SK-N-SH (cell line): ENCODE measurements around the gene SOX9.

Experiments
- EP300 ChIP-seq, 2 experiments: IDR thresholded peaks; 2 replicates each; pipeline versions ENCODE4 v1.4.0 to v1.6.1; 2012; ENCODE audit warnings: borderline replicate concordance in 1 of 2, low read depth in 1 of 2, low read length in 1 of 2
- FOXM1 ChIP-seq: IDR thresholded peaks from 2 replicates; pipeline ENCODE4 v1.4.0; 2012; ENCODE audit warnings: low read depth, mild to moderate bottlenecking
- JUND ChIP-seq: IDR thresholded peaks from 2 replicates; pipeline ENCODE4 v1.4.0; 2012
- MXI1 ChIP-seq: IDR thresholded peaks from 2 replicates; pipeline ENCODE4 v1.6.1; 2012; ENCODE audit warnings: mild to moderate bottlenecking, low read depth, low read length, improper control_type of control experiment
- POLR2AphosphoS5 ChIP-seq: IDR thresholded peaks from 2 replicates; pipeline ENCODE4 v1.6.1; 2012; ENCODE audit warnings: low read depth, low read length
- RAD21 ChIP-seq: IDR thresholded peaks from 2 replicates; pipeline ENCODE4 v1.6.1; 2012; ENCODE audit warnings: mild to moderate bottlenecking, low read length
- RFX5 ChIP-seq: IDR thresholded peaks from 2 replicates; pipeline ENCODE4 v1.6.1; 2012; ENCODE audit warnings: mild to moderate bottlenecking, improper control_type of control experiment, low read length
- RXRA ChIP-seq: IDR thresholded peaks from 2 replicates; pipeline ENCODE4 v1.4.0; 2012; ENCODE audit warnings: low read depth, mild to moderate bottlenecking, borderline replicate concordance
- SMC3 ChIP-seq: IDR thresholded peaks from 2 replicates; pipeline ENCODE4 v1.6.1; 2012; ENCODE audit warnings: low read depth, low read length, improper control_type of control experiment
- TEAD4 ChIP-seq: IDR thresholded peaks from 2 replicates; pipeline ENCODE4 v1.4.0; 2012; ENCODE audit warnings: mild to moderate bottlenecking, borderline replicate concordance; ENCODE audit not compliant: insufficient read depth
- TF ChIP-seq, protein P1 (sequence below): fragments of 200-600 bp; sonication (generic); IDR thresholded peaks from 2 replicates; pipeline ENCODE4 v1.6.1; 2017; ENCODE audit warnings: antibody characterized with exemption, mild to moderate bottlenecking, moderate library complexity

DNA sequence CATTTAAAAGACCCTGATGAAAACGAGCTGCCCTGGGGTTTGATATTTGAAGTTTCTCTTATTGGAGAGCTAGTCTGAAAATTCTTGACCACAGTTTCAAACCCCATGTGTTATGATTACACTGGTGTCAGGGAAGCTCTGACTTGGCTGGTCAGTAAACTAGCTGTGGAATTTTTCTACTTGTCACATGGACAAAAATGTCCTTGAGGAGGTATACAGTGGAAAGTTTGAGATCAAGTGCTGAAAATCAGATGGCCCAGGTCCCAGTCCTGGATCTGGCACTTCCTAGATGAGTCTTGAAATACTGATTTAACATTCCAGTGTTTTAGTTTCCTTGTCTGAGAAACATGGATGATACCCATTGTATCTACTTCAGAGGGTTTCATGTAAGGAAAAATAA lies 30.7 kb upstream of the SOX9 start:
- TF ChIP-seq POLR2AphosphoS5 (no peak), EP300 (IDR thresholded peaks at IDR 0.05; ENCODE audit: borderline replicate concordance in 1 of 2, low read depth in 1 of 2, low read length in 1 of 2) (no peak), TEAD4 (no peak), SMC3 (no peak), RXRA (no peak), RFX5 (no peak), MXI1 (no peak), FOXM1 (no peak), RAD21 (no peak), JUND (no peak)
- TF ChIP-seq, protein P1, sequence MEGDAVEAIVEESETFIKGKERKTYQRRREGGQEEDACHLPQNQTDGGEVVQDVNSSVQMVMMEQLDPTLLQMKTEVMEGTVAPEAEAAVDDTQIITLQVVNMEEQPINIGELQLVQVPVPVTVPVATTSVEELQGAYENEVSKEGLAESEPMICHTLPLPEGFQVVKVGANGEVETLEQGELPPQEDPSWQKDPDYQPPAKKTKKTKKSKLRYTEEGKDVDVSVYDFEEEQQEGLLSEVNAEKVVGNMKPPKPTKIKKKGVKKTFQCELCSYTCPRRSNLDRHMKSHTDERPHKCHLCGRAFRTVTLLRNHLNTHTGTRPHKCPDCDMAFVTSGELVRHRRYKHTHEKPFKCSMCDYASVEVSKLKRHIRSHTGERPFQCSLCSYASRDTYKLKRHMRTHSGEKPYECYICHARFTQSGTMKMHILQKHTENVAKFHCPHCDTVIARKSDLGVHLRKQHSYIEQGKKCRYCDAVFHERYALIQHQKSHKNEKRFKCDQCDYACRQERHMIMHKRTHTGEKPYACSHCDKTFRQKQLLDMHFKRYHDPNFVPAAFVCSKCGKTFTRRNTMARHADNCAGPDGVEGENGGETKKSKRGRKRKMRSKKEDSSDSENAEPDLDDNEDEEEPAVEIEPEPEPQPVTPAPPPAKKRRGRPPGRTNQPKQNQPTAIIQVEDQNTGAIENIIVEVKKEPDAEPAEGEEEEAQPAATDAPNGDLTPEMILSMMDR, result no peak
